GM18511 (cell line): ENCODE measurements around the gene DYNC1LI1.
"Not testable (repeated sequence)": the region's sequence is repeated elsewhere in the genome, so short reads cannot be mapped to it uniquely, and the experiment has no call there.

ENCODE experiments used
- ATAC-seq: cut with Tn5 transposase; IDR thresholded peaks from one replicate; pipeline ENCODE4 v1.9.1; 2021; ENCODE audit warnings: mild to moderate bottlenecking, moderate library complexity; ENCODE audit not compliant: unreplicated experiment

DYNC1LI1 gene

DNA sequence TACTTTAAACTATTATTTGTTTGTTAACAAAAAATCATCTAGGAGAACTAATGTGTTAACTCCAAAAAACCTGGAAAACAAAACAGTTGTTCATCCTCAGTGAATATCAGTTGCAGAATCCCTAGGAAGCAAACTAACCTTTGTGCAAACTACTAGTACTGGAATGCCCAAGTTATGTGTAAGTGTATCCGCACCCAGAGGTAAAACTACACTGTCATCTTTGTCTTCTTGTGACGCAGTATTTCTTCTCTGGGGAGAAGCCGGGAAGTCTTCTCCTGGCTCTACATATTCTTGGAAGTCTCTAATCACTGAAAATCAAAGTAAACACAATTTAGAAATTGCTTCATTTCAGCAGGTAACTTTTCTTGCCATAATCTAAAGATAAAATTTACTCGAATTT lies 29.8 kb downstream of the DYNC1LI1 start:
- ATAC-seq = no peak

GRCh38 chr3:32532434-32532833 lies 38.2 kb downstream of the DYNC1LI1 start:
- no peak for ATAC-seq

GRCh38 chr3:32531010-32531647 lies 39.5 kb downstream of the DYNC1LI1 start:
- ATAC-seq = no peak

DNA sequence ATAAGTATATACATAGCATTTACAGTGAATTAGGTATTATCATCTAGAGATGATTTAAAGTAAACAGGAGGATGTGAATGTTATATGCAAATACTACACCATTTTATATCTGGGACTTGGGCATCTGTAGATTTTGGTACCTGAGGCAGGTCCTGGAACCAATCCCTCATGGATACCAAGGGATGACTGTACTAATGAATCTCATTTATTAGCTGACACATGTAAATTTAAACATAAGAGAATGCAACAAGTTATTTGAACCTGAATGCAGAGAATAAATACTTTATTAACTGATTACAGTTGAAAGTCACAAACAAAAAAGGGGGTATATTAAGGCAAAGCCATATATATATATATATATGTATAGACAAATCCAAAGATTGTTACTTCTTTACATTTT lies 44.9 kb downstream of the DYNC1LI1 start:
- no peak for ATAC-seq

DNA sequence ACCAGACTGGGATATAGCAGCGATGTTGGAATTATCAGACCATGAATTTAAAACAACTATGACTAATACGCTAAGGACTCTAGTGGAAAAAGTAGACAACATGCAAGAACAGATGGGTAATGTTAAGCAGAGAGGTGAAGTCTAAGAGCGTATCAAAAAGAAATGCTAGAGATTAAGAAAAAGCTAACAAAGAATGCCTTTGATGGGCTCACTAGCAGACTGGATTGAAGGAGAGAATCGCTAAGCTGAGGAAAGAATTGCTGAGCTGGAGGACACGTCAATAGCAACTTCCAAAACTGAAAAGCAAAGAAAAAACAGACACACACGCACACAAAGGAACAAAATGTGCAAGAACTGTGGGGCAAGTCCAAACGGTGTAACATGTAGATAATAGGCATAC lies 48.0 kb downstream of the DYNC1LI1 start:
- no peak for ATAC-seq

DNA sequence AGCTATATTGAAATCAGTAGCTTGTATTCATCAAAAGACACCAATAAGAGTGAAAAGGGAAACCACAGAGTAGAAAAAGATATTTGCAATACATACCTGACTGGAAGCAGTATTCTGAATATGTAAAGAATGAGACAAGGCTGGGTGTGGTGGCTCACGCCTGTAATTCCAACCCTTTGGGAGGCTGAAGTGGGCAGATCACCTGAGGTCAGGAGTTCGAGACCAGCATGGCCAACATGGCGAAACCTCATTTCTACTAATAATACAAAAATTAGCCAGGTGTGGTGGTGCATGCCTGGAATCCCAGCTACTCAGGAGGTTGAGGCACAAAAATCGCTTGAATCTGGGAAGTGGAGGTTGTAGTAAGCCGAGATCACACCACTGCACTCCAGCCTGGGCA lies 51.7 kb downstream of the DYNC1LI1 start:
- ATAC-seq = not testable (repeated sequence)

GRCh38 chr3:32516751-32517150 lies 53.9 kb downstream of the DYNC1LI1 start:
- ATAC-seq = peak; percentile 22

DNA sequence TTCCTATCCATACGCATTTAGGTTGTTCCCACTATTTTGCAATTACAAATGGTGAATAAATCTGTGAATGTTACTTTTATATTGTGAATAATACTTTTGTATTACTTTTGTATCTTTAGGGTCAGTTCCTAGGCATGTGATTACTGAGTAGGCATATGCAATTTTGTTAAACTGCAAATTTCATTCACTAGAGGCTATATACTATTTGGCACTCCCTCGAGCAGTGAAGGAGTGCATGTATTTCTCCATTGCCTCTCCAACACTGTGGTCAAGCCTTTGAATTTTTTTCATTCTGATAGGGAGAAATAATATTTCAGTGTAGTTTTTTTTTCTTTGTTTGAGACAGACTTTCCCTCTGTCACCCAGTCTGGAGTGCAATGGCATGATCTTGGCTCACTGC lies 59.7 kb downstream of the DYNC1LI1 start:
- no peak for ATAC-seq

- peak; percentile 92 for ATAC-seq
Observed at GRCh38 chr3:32510075-32510724, 60.5 kb downstream of the DYNC1LI1 start.

GRCh38 chr3:32508711-32509110 lies 61.9 kb downstream of the DYNC1LI1 start:
- ATAC-seq = no peak

GRCh38 chr3:32506466-32506865 lies 64.2 kb downstream of the DYNC1LI1 start:
- no peak for ATAC-seq

DNA sequence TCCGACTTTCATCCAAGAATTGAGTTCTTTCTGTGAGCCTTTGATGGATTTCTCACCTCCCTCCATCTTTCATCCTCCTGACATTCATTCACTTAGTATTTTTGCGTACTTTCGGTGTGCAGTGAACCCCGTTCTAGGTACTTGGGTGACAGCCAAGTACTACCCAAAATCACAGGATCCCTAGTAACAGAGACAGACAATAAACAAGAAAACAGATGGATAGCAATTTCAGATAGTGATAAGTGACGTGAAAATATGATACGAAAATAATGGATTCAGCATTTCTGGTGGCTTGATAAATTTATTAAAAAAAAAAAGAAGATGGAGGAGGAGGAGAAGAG lies 67.7 kb downstream of the DYNC1LI1 start:
- peak; percentile 7 for ATAC-seq

DNA sequence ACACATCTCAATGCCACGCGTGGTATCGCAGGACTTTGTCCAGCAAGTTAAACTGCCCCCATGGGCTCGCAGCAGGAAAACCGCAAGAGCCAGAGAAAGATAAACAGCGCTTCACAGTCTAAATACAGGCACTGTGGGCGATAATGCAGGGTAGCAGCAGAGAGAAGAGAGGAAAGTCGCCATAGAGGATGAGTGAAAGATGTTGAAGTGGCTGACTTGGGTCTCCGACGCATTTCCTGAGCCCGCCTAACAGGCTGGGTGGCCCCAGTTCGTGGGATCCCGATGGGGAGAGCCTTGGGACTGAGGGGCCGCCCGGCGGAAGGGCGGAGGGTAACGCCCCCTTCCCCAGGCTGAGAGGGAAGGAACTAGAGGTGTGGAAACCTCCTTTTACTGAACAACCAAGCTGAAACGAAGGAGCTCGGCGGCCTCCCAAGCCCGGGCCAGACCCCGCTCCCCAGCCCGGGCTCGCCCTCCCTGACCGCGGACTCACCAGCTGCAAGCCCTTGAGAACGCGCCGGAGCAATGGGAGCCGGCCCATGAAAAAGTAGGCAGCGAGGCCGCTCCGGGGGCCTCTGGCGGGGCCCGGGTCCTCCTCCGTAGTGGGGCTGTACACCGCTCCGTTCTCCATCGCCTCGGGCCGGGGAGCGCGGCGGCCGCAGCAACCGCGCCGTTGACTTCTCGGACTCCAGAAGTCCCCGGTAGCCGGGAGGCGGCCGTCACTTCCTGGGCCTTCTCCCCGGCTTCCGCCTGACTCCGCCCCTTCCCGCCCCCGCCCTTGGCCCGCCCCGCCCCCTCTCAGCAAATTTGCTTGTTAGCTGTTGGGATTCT lies 68.3 kb downstream of the DYNC1LI1 start, which contains the start of gene CMTM6:
CMTM6 (minus strand) TSS at position 735 of the 828 bp plus-strand sequence; CDS start at position 628, 107 bp downstream.
- ATAC-seq = peak; percentile 86

DNA sequence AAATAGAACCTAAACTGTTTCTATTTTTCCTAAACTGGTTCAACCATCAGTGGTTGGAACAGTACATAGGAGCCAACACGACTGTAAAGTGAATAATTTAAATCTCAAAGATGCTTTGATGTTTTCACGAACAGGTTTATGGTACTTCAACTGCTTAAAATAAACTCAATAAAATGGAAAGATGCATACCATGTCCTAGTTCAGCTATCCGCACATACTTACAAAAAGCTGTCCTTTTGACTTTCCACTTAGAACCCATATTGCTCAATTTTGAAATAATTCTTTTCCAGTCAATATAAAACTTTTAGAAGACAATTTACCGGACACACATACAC lies 68.9 kb downstream of the DYNC1LI1 start:
- ATAC-seq = peak; percentile 3

DNA sequence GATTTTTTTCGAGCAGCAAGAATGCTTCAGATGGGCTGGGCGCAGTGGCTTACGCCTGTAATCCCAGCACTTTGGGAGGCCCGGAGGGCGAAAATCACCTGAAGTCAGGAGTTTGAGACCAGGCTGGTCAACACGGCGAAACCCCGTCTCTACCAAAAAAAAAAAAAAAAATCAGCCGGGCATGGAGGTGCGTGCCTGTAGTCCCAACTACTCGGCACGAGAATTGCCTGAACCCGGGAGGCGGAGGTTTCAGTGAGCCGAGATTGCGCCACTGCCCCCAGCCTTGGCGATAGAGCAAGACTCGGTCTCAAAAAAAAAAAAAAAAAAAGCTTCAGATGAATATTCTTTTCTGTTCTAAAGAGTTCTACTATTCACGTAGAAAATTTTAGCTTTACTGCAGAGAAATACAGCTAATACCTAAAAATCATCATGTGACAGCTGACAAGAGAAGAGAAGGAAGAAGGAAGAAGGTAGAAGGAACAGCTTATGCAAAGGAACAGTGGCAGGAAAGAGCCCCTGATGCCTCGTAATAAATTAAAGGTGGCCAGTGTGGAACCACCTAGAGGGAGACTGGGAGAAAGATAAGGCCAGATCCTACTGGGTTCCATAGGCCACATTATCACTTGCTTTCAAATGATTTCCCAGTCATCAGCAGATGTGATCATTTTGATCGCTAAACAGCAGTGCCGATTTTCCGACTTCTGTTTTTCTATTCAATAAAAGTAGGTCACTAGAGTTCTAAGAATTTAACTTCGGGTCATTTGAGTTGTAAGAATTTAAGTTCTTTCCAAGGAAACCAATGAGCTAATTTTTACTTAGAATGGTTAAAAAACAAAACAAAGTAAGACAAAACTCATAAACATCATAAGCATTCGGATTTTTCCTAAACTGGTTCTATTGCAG lies 69.5 kb downstream of the DYNC1LI1 start:
- ATAC-seq = no peak

GRCh38 chr3:32500231-32500630 lies 70.4 kb downstream of the DYNC1LI1 start:
- ATAC-seq = no peak

DNA sequence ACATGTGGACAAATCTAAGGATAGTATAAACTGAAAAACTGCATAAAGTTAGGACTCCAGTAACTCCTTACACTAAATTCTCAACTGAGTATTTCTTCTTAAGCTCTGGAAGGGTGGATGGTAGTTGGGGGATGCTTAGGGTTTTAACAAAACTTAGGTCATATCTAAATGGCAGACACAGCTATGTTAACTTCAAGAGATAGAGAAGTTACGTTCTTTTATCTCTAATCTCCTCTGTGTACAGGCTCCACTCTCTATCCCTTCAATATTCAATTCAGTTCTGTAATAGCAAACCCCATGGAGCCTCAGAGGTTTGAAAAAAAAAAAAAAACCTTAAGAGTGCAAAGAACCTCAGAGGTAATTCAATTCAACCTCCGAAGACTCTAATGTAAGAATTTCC lies 71.1 kb downstream of the DYNC1LI1 start:
- no peak for ATAC-seq

GRCh38 chr3:32498992-32499391 lies 71.7 kb downstream of the DYNC1LI1 start:
- ATAC-seq = no peak

GRCh38 chr3:32498252-32498651 lies 72.4 kb downstream of the DYNC1LI1 start:
- ATAC-seq = no peak

- no peak for ATAC-seq
Observed at GRCh38 chr3:32495609-32496008, 75.0 kb downstream of the DYNC1LI1 start.

DNA sequence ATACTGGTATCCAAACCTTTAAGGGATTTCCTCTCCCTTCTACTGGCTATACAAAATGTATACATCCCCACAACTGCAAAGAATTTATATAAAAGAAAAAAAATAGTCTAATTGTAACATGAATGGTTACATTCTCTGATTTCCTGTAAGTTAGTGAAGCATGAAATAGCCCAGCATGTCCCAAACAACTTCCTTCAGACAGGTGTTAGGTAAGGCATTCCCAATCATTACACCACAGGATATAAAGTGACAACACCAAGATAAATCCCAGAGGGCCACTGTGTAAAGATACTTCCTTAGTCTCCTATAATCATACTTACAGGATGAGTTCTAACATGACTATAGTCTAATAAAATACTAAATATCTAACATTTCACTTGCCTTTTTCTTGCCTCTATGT lies 75.6 kb downstream of the DYNC1LI1 start:
- no peak for ATAC-seq
